Common myeloid progenitor, CD34-positive (primary cell): ENCODE results near the gene RNU1-3.

Experiments
- CTCF ChIA-PET: fragments of 350-600 bp; sonication (Branson Sonifier 250); formaldehyde crosslinking; loops from one replicate; lab custom pipeline; 2021; ENCODE audit warnings: antibody characterized with exemption; lab: Charles Lee
- POLR2A ChIA-PET: fragments of 350-600 bp; sonication (Branson Sonifier 250); formaldehyde crosslinking; loops from one replicate; lab custom pipeline; 2021; ENCODE audit warnings: antibody characterized with exemption; lab: Charles Lee
- DNase-seq, 3 donors: peaks; one replicate each; pipeline versions ENCODE4 v3.0.0 to v3.0.0-alpha.2; 2013
- H3K27ac ChIP-seq, 2 experiments: 1 replicate in 1 of 2; 2 replicates in 1 of 2; pipeline ENCODE4 v1.7.0; 2013; ENCODE audit warnings: inconsistent platforms in 2 of 2, low read length in 2 of 2, mild to moderate bottlenecking in 2 of 2, low read depth in 1 of 2, moderate library complexity in 1 of 2; ENCODE audit not compliant: severe bottlenecking in 2 of 2, insufficient read depth in 1 of 2, poor library complexity in 1 of 2
- H3K27me3 ChIP-seq, 5 experiments: replicated peaks in 2 of 5; 1 replicate in 3 of 5; 2 replicates in 2 of 5; pipeline versions ENCODE4 v1.6.1 to v1.7.0; 2013; ENCODE audit warnings: low read length in 4 of 5, mild to moderate bottlenecking in 2 of 5, moderate library complexity in 2 of 5, inconsistent platforms in 1 of 5; ENCODE audit not compliant: insufficient read depth in 5 of 5, control insufficient read depth in 4 of 5
- H3K36me3 ChIP-seq, 4 experiments: 1 replicate in 2 of 4; 2 replicates in 2 of 4; pipeline versions ENCODE4 v1.6.1 to v1.7.0; 2013; ENCODE audit warnings: low read length in 3 of 4, control low read depth in 1 of 4, mild to moderate bottlenecking in 1 of 4; ENCODE audit not compliant: control insufficient read depth in 4 of 4, insufficient read depth in 4 of 4
- H3K4me1 ChIP-seq, 4 experiments: 1 replicate in 3 of 4; 2 replicates in 1 of 4; pipeline versions ENCODE4 v1.6.1 to v1.7.1; 2013; ENCODE audit warnings: low read length in 3 of 4, mild to moderate bottlenecking in 3 of 4, control low read depth in 1 of 4, inconsistent platforms in 1 of 4, moderate library complexity in 1 of 4; ENCODE audit not compliant: control insufficient read depth in 4 of 4, insufficient read depth in 4 of 4; ENCODE audit errors: control extremely low read depth in 1 of 4
- H3K4me3 ChIP-seq, 7 experiments: 1 replicate in 4 of 7; 2 replicates in 3 of 7; pipeline versions ENCODE4 v1.5.1 to v1.7.0; 2013; ENCODE audit warnings: mild to moderate bottlenecking in 7 of 7, low read length in 6 of 7, moderate library complexity in 6 of 7, inconsistent platforms in 2 of 7, low read depth in 2 of 7, control low read depth in 1 of 7; ENCODE audit not compliant: insufficient read depth in 4 of 7, control insufficient read depth in 1 of 7; ENCODE audit errors: extremely low read depth in 1 of 7
- H3K9me3 ChIP-seq, 5 experiments: 1 replicate in 4 of 5; 2 replicates in 1 of 5; pipeline versions ENCODE4 v1.6.1 to v1.7.1; 2013; ENCODE audit warnings: low read length in 4 of 5, mild to moderate bottlenecking in 2 of 5, inconsistent platforms in 1 of 5, low read depth in 1 of 5, moderate library complexity in 1 of 5; ENCODE audit not compliant: control insufficient read depth in 4 of 5, insufficient read depth in 2 of 5; ENCODE audit errors: control extremely low read depth in 1 of 5
- WGBS: methylation state at CpG from one replicate; pipeline ENCODE4 v1.1.5; 2013; ENCODE audit not compliant: insufficient coverage; 5-methylcytosine and 5-hydroxymethylcytosine counted together

The RNU1-3 gene

DNA sequence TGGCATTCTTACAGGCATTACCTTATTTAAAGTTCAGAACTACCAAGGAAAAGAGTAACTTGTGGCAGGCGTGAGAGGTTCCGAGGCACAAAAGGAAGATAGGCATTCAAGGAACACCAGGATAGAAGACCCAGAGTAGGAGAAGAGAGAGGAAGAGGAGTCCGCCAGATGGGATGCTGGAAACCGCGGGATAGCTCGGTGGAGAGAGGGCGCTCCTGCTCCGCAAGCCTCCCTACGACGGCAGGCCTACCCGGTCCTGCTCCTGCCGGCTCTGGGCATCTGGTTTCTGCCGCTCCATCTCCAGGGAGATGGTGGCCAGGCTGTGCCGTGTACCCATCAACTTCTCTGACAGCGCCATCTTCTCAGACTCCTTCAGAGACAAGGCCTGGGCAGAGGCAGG is 48.0 kb downstream of the RNU1-3 start:
- POLR2A ChIA-PET, result no interaction called here
- H3K27ac ChIP-seq, result no peak overlapping the region

DNA sequence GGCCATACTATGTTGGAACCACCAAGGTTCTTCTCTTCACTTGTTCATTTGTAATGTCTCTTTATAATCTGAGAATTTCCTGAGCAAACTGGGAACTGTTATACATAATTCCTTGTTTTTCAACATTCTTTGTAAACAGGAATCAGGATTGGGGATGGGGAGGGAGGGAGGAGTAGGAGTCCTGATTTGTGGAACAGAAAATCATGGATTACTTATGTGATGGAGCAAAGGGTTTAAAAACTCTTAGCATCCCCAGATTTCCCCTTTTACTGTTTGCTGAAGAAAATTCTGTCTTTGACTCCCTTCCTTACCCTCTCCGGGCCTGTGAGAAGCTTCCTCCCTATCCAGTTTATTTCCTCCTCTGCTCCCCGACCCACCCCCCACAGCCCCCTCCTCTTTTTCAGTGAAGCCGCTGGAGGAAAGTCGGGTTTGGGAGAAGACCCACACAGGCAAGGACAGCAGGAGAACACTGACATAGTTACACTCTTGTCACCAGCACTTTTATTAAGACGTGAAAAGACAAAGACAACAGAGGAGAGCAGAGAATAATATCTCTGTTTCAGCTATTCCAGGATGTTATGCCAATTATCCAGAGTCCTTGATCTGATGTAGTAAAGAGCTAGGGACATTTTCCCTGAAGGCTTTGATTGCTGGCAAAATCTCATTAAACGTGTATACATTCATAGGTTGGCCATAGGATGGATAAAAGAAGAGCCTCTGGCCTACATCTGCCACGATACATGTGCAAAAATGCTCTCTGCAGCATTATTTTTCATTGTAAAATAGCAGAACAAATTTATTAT is 48.8 kb downstream of the RNU1-3 start:
- ChIA-PET POLR2A (no interaction called here), CTCF (interaction anchor here (0.9 to 1.4 kb wide), 5 partner anchors 9 to 428 kb away, joined by 3 to 12 read pairs (median 3); no protein-coding TSS in a partner anchor)
- no peak overlapping the region for H3K4me3 ChIP-seq
- 91% methylated on average over 7 of the region's 7 CpGs for WGBS
- no peaks in the 10 kb centered on the region for H3K9me3 ChIP-seq
- H3K27ac ChIP-seq, result no peak overlapping the region
- H3K27me3 ChIP-seq, result no peaks in the 10 kb centered on the region
- H3K36me3 ChIP-seq, result peaks cover 4 to 33% (median 10%) of the 10 kb centered on the region in 4 experiments
- H3K4me1 ChIP-seq, result peaks cover 0 to 16% (median 16%) of the 10 kb centered on the region in 4 experiments
- DNase-seq, result no peak

More for the DNA sequence above, 48.0 kb downstream of the RNU1-3 start:
- Histone ChIP-seq H3K9me3 (no peaks in the 10 kb centered on the region), H3K4me1 (peaks cover 0 to 11% (median 10%) of the 10 kb centered on the region in 4 experiments), H3K36me3 (peaks cover 7 to 40% (median 15%) of the 10 kb centered on the region in 4 experiments), H3K4me3 (no peak overlapping the region), H3K27me3 (no peaks in the 10 kb centered on the region)
- whole genome bisulfite sequencing, result 93% methylated on average over 14 of the region's 15 CpGs
- no peak for DNase-seq
- CTCF ChIA-PET, result interaction anchor here (0.9 to 1.4 kb wide), 5 partner anchors 9 to 427 kb away, joined by 3 to 12 read pairs (median 3); no protein-coding TSS in a partner anchor

- ChIA-PET POLR2A (interaction anchor here (0.6 kb wide), 1 partner anchor 296 kb away, joined by 5 read pairs; no protein-coding TSS in a partner anchor), CTCF (interaction anchor here (1.2 to 10.9 kb wide), 2 partner anchors 6 to 9 kb away, joined by 4 to 104 read pairs; no protein-coding TSS in a partner anchor)
- H3K27me3 ChIP-seq, result peaks cover 0 to 7% (median 3%) of the 10 kb centered on the region in 5 experiments
- peaks cover 4 to 24% (median 24%) of the 10 kb centered on the region in 4 experiments for H3K4me1 ChIP-seq
- H3K4me3 ChIP-seq, result no peak overlapping the region
- H3K36me3 ChIP-seq, result peaks cover 4 to 28% (median 8%) of the 10 kb centered on the region in 4 experiments
- WGBS, result 92% methylated on average over 20 of the region's 20 CpGs
- no peak for DNase-seq
- H3K9me3 ChIP-seq, result no peaks in the 10 kb centered on the region
- no peak overlapping the region for H3K27ac ChIP-seq
Measured at GRCh38 chr1:16617114-16617631, 49.6 kb downstream of the RNU1-3 start.
